WTC11 (cell line): ENCODE measurements around the gene EPHX1. TPM values are rescaled to one million over a fixed set of nuclear protein-coding genes. Genes with fewer than 3 reads are reported as not detected.

Experiments used
- ATAC-seq: fragments of 200-7000 bp; cut with Tn5 transposase; 2 replicates; pipeline ENCODE4 v1.10.0; 2021; ENCODE audit warnings: mild to moderate bottlenecking, moderate library complexity
- CTCF ChIA-PET: fragments of 300-600 bp; sonication (Branson Sonifier 250); formaldehyde crosslinking; loops from one replicate; lab custom pipeline; 2021; ENCODE audit warnings: antibody characterized with exemption; lab: Charles Lee
- POLR2A ChIA-PET: fragments of 350-600 bp; sonication (Branson Sonifier 250); formaldehyde crosslinking; loops from one replicate; lab custom pipeline; 2021; ENCODE audit warnings: antibody characterized with exemption; lab: Charles Lee
- DNase-seq: peaks from one replicate; pipeline ENCODE4 v3.0.0; 2021; ENCODE audit warnings: low spot score
- H3K27ac Mint-ChIP-seq: 2 replicates; pipeline ENCODE4 v1.8.0; 2021; ENCODE audit warnings: mixed read lengths
- H3K27me3 Mint-ChIP-seq: 2 replicates; pipeline ENCODE4 v1.8.0; 2021; ENCODE audit warnings: low read depth, mild to moderate bottlenecking, moderate library complexity, mixed read lengths
- H3K36me3 Mint-ChIP-seq: 2 replicates; pipeline ENCODE4 v1.8.0; 2021; ENCODE audit warnings: mixed read lengths
- H3K4me1 Mint-ChIP-seq: 2 replicates; pipeline ENCODE4 v1.8.0; 2022; ENCODE audit warnings: mixed read lengths
- H3K4me3 Mint-ChIP-seq: 2 replicates; pipeline ENCODE4 v1.8.0; 2021; ENCODE audit warnings: mild to moderate bottlenecking, moderate library complexity, mixed read lengths
- H3K9me3 Mint-ChIP-seq: 2 replicates; pipeline ENCODE4 v1.8.0; 2021; ENCODE audit warnings: mixed read lengths
- ETV6 ChIP-seq: sonication (generic); formaldehyde crosslinking; IDR thresholded peaks from 2 replicates; pipeline ENCODE4 v1.8.1; 2022; ENCODE audit warnings: mild to moderate bottlenecking, missing genetic modification reagents
- HMGA2 ChIP-seq: fragments of 250-450 bp; sonication (Bioruptor Pico); IDR thresholded peaks from 2 replicates; pipeline ENCODE4 v1.4.0; 2021; ENCODE audit warnings: mild to moderate bottlenecking, moderate library complexity
- JAZF1 ChIP-seq: fragments of 250-450 bp; sonication (Bioruptor Pico); IDR thresholded peaks from 2 replicates; pipeline ENCODE4 v1.9.0; 2021; ENCODE audit warnings: moderate library complexity, mild to moderate bottlenecking, inconsistent platforms
- RORB ChIP-seq: fragments of 250-450 bp; sonication (Bioruptor Pico); IDR thresholded peaks from 2 replicates; pipeline ENCODE4 v1.9.0; 2021; ENCODE audit warnings: mild to moderate bottlenecking
- TEAD4 ChIP-seq: sonication (generic); formaldehyde crosslinking; IDR thresholded peaks from 2 replicates; pipeline ENCODE4 v1.8.0; 2022; ENCODE audit warnings: mild to moderate bottlenecking, missing genetic modification reagents
- ZBTB21 ChIP-seq: sonication (generic); formaldehyde crosslinking; IDR thresholded peaks from 2 replicates; pipeline ENCODE4 v1.8.1; 2023; ENCODE audit warnings: mild to moderate bottlenecking, missing genetic modification reagents, borderline replicate concordance
- ZNF138 ChIP-seq: sonication (generic); formaldehyde crosslinking; conservative IDR thresholded peaks from 2 replicates; pipeline ENCODE4 v1.8.1; 2022; ENCODE audit warnings: mild to moderate bottlenecking, moderate library complexity, missing genetic modification reagents
- ZNF423 ChIP-seq: fragments of 250-450 bp; sonication (Bioruptor Pico); IDR thresholded peaks from 2 replicates; pipeline ENCODE4 v2.1.2; 2022; ENCODE audit warnings: mild to moderate bottlenecking, moderate library complexity
- total RNA-seq: library from RNA; stranded (reverse); gene quantifications from 3 replicates; pipeline ENCODE4 v1.2.3, GENCODE V29; 2021
- TF ChIP-seq, protein P1 (sequence below): sonication (generic); formaldehyde crosslinking; IDR thresholded peaks from 2 replicates; pipeline ENCODE4 v1.8.1; 2023; ENCODE audit warnings: mild to moderate bottlenecking, moderate library complexity, missing genetic modification reagents
- TF ChIP-seq, protein P2 (sequence below): sonication (generic); formaldehyde crosslinking; IDR thresholded peaks from 2 replicates; pipeline ENCODE4 v1.8.0; 2022; ENCODE audit warnings: missing genetic modification reagents
- TF ChIP-seq, protein P3 (sequence below): sonication (generic); formaldehyde crosslinking; conservative IDR thresholded peaks from 2 replicates; pipeline ENCODE4 v1.8.1; 2023; ENCODE audit warnings: mild to moderate bottlenecking, low read depth, missing genetic modification reagents, moderate library complexity
- TF ChIP-seq, protein P4 (sequence below): fragments of 250-450 bp; sonication (Bioruptor Pico); IDR thresholded peaks from 2 replicates; pipeline ENCODE4 v2.1.2; 2022; ENCODE audit warnings: mild to moderate bottlenecking, moderate library complexity
- TF ChIP-seq, protein P5 (sequence below): sonication (generic); formaldehyde crosslinking; IDR thresholded peaks from 2 replicates; pipeline ENCODE4 v1.8.0; 2023; ENCODE audit warnings: missing genetic modification reagents, mild to moderate bottlenecking, borderline replicate concordance
- TF ChIP-seq, protein P6 (sequence below): sonication (generic); formaldehyde crosslinking; IDR thresholded peaks from 2 replicates; pipeline ENCODE4 v1.8.1; 2022; ENCODE audit warnings: low read depth, missing genetic modification reagents, borderline replicate concordance

EPHX1 gene
- total RNA-seq, 1 experiment from 2014 or later: 60.9 TPM

DNA sequence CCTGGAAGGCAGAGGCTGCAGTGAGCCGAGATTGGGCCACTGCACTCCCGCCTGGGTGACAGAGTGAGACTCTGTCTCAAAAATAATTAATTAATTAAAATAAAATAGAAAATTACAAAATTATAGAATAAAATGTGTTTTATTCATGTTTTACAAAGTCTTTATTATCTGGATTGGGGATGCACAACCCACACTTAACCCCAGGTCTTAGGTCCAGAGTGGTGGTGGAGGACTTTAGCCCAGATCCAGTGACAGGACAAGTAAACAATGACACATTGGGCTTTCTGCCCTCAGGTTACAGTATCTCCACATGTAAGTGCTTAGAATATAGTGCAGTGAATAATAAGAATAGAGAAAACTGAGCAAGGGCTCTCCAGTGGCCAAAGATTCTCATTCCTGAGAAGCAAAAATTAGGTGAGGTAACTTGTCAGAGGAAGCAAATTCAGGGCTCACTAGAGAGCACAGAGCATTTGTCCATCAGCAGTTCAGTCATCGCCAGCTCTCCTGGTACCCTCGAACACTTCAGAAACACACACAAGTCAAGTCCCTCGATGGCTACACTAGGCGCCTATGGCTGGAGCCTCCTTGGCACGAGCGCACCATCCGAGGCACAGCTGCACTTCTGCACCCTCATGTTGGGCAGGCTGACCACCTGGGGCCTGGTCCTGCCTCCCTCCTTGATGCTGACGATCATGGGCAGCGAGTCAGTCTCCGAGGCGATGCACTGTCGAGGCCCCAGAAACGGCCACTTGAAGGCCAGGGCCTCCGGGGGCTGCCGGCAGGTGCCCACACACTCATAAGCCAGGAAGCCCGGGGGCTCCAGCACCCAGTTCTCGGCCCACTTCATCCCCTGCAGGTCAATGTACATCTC, 76.5 kb downstream of the EPHX1 start:
- Mint-ChIP-seq H3K27me3 (no peaks in the 10 kb centered on the region; the same call in 1 of the 2 replicates), H3K4me1 (peaks cover 48% of the 10 kb centered on the region), H3K36me3 (0 out of 2 replicates have a peak, but pooled peaks cover 4% of the 10 kb centered on the region), H3K4me3 (peak overlapping the region; percentile 57), H3K27ac (0 out of 2 replicates have a peak overlapping the region, but pooled peaks have one; percentile 36), H3K9me3 (no peaks in the 10 kb centered on the region)
- ChIA-PET CTCF (no interaction called here), POLR2A (interaction anchor here (0.6 kb wide), 1 partner anchor 81 kb away, joined by 3 read pairs; no protein-coding TSS in a partner anchor)
- peak; percentile 59; the same call in 1 of the 2 replicates for TF ChIP-seq HMGA2 (CRISPR knock-in tag)
- TF ChIP-seq ZNF138 (CRISPR knock-in tag): no peak
- ATAC-seq: no peak
- no peak for DNase-seq

DNA sequence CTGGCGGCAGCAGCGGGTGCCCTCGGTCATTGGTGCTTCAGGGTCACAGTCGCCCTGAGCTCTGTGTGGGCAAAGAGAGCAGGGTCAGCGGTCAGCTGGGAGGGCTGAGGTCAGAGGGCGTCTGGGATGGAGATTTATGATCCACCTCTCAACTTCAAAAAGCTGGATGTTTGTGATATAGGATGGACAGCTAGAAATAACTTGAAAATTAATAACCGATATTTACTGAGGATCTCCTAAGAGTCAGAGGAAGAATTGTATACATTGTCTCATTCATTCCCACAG, 77.0 kb downstream of the EPHX1 start:
- no peak overlapping the region for H3K27ac Mint-ChIP-seq
- ATAC-seq (no peak), DNase-seq (no peak)
- CTCF ChIA-PET: interaction anchor here (4.3 kb wide), 1 partner anchor 10 kb away, joined by 15 read pairs; no protein-coding TSS in a partner anchor
- no peaks in the 10 kb centered on the region; the same call in 1 of the 2 replicates for H3K27me3 Mint-ChIP-seq
- 0 out of 2 replicates have a peak, but pooled peaks cover 4% of the 10 kb centered on the region for H3K36me3 Mint-ChIP-seq
- H3K4me3 Mint-ChIP-seq: peak overlapping the region; percentile 57
- POLR2A ChIA-PET: no interaction called here
- no peaks in the 10 kb centered on the region for H3K9me3 Mint-ChIP-seq
- peaks cover 48% of the 10 kb centered on the region for H3K4me1 Mint-ChIP-seq
- no peak for TF ChIP-seq TEAD4
- TF ChIP-seq ETV6 (CRISPR knock-in tag): no peak
- TF ChIP-seq, protein P1, sequence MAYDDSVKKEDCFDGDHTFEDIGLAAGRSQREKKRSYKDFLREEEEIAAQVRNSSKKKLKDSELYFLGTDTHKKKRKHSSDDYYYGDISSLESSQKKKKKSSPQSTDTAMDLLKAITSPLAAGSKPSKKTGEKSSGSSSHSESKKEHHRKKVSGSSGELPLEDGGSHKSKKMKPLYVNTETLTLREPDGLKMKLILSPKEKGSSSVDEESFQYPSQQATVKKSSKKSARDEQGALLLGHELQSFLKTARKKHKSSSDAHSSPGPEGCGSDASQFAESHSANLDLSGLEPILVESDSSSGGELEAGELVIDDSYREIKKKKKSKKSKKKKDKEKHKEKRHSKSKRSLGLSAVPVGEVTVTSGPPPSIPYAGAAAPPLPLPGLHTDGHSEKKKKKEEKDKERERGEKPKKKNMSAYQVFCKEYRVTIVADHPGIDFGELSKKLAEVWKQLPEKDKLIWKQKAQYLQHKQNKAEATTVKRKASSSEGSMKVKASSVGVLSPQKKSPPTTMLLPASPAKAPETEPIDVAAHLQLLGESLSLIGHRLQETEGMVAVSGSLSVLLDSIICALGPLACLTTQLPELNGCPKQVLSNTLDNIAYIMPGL: no peak
- TF ChIP-seq ZNF138 (CRISPR knock-in tag): no peak
- no peak for TF ChIP-seq HMGA2 (CRISPR knock-in tag)
- TF ChIP-seq, protein P2, sequence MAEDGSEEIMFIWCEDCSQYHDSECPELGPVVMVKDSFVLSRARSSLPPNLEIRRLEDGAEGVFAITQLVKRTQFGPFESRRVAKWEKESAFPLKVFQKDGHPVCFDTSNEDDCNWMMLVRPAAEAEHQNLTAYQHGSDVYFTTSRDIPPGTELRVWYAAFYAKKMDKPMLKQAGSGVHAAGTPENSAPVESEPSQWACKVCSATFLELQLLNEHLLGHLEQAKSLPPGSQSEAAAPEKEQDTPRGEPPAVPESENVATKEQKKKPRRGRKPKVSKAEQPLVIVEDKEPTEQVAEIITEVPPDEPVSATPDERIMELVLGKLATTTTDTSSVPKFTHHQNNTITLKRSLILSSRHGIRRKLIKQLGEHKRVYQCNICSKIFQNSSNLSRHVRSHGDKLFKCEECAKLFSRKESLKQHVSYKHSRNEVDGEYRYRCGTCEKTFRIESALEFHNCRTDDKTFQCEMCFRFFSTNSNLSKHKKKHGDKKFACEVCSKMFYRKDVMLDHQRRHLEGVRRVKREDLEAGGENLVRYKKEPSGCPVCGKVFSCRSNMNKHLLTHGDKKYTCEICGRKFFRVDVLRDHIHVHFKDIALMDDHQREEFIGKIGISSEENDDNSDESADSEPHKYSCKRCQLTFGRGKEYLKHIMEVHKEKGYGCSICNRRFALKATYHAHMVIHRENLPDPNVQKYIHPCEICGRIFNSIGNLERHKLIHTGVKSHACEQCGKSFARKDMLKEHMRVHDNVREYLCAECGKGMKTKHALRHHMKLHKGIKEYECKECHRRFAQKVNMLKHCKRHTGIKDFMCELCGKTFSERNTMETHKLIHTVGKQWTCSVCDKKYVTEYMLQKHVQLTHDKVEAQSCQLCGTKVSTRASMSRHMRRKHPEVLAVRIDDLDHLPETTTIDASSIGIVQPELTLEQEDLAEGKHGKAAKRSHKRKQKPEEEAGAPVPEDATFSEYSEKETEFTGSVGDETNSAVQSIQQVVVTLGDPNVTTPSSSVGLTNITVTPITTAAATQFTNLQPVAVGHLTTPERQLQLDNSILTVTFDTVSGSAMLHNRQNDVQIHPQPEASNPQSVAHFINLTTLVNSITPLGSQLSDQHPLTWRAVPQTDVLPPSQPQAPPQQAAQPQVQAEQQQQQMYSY: no peak
- TF ChIP-seq, protein P3, sequence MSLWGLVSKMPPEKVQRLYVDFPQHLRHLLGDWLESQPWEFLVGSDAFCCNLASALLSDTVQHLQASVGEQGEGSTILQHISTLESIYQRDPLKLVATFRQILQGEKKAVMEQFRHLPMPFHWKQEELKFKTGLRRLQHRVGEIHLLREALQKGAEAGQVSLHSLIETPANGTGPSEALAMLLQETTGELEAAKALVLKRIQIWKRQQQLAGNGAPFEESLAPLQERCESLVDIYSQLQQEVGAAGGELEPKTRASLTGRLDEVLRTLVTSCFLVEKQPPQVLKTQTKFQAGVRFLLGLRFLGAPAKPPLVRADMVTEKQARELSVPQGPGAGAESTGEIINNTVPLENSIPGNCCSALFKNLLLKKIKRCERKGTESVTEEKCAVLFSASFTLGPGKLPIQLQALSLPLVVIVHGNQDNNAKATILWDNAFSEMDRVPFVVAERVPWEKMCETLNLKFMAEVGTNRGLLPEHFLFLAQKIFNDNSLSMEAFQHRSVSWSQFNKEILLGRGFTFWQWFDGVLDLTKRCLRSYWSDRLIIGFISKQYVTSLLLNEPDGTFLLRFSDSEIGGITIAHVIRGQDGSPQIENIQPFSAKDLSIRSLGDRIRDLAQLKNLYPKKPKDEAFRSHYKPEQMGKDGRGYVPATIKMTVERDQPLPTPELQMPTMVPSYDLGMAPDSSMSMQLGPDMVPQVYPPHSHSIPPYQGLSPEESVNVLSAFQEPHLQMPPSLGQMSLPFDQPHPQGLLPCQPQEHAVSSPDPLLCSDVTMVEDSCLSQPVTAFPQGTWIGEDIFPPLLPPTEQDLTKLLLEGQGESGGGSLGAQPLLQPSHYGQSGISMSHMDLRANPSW (CRISPR knock-in tag): no peak
- TF ChIP-seq, protein P4, sequence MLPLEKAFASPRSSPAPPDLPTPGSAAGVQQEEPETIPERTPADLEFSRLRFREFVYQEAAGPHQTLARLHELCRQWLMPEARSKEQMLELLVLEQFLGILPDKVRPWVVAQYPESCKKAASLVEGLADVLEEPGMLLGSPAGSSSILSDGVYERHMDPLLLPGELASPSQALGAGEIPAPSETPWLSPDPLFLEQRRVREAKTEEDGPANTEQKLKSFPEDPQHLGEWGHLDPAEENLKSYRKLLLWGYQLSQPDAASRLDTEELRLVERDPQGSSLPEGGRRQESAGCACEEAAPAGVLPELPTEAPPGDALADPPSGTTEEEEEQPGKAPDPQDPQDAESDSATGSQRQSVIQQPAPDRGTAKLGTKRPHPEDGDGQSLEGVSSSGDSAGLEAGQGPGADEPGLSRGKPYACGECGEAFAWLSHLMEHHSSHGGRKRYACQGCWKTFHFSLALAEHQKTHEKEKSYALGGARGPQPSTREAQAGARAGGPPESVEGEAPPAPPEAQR (CRISPR knock-in tag): no peak
- TF ChIP-seq RORB (CRISPR knock-in tag): no peak
- TF ChIP-seq, protein P5, sequence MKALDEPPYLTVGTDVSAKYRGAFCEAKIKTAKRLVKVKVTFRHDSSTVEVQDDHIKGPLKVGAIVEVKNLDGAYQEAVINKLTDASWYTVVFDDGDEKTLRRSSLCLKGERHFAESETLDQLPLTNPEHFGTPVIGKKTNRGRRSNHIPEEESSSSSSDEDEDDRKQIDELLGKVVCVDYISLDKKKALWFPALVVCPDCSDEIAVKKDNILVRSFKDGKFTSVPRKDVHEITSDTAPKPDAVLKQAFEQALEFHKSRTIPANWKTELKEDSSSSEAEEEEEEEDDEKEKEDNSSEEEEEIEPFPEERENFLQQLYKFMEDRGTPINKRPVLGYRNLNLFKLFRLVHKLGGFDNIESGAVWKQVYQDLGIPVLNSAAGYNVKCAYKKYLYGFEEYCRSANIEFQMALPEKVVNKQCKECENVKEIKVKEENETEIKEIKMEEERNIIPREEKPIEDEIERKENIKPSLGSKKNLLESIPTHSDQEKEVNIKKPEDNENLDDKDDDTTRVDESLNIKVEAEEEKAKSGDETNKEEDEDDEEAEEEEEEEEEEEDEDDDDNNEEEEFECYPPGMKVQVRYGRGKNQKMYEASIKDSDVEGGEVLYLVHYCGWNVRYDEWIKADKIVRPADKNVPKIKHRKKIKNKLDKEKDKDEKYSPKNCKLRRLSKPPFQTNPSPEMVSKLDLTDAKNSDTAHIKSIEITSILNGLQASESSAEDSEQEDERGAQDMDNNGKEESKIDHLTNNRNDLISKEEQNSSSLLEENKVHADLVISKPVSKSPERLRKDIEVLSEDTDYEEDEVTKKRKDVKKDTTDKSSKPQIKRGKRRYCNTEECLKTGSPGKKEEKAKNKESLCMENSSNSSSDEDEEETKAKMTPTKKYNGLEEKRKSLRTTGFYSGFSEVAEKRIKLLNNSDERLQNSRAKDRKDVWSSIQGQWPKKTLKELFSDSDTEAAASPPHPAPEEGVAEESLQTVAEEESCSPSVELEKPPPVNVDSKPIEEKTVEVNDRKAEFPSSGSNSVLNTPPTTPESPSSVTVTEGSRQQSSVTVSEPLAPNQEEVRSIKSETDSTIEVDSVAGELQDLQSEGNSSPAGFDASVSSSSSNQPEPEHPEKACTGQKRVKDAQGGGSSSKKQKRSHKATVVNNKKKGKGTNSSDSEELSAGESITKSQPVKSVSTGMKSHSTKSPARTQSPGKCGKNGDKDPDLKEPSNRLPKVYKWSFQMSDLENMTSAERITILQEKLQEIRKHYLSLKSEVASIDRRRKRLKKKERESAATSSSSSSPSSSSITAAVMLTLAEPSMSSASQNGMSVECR (CRISPR knock-in tag): no peak
- no peak for TF ChIP-seq JAZF1 (CRISPR knock-in tag)
- TF ChIP-seq, protein P6, sequence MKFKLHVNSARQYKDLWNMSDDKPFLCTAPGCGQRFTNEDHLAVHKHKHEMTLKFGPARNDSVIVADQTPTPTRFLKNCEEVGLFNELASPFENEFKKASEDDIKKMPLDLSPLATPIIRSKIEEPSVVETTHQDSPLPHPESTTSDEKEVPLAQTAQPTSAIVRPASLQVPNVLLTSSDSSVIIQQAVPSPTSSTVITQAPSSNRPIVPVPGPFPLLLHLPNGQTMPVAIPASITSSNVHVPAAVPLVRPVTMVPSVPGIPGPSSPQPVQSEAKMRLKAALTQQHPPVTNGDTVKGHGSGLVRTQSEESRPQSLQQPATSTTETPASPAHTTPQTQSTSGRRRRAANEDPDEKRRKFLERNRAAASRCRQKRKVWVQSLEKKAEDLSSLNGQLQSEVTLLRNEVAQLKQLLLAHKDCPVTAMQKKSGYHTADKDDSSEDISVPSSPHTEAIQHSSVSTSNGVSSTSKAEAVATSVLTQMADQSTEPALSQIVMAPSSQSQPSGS (CRISPR knock-in tag): no peak
- TF ChIP-seq ZBTB21 (CRISPR knock-in tag): no peak
- TF ChIP-seq ZNF423 (CRISPR knock-in tag): no peak
